Prostate gland (tissue), 2 donors: ENCODE measurements around the gene ABCA2.

ENCODE experiments used
- CTCF ChIP-seq, 4 experiments: fragments of 200-600 bp in 2 of 4; fragments of 450-650 bp in 2 of 4; sonication (generic) in 2 of 4; IDR thresholded peaks; 1 replicate in 3 of 4; 2 replicates in 1 of 4; pipeline ENCODE4 v1.5.1; 2016 to 2019; ENCODE audit warnings: antibody characterized with exemption in 4 of 4, mild to moderate bottlenecking in 2 of 4, moderate library complexity in 2 of 4
- POLR2A ChIP-seq: fragments of 450-650 bp; IDR thresholded peaks from one replicate; pipeline ENCODE4 v1.6.1; 2016; ENCODE audit warnings: antibody characterized with exemption, mild to moderate bottlenecking
- POLR2AphosphoS5 ChIP-seq: sonication (generic); formaldehyde crosslinking; IDR thresholded peaks from one replicate; pipeline ENCODE4 v1.6.1; 2017; ENCODE audit warnings: antibody characterized with exemption

GRCh38 chr9:137050570-137050969 lies 22.5 kb upstream of the ABCA2 start:
- TF ChIP-seq CTCF (IDR thresholded peaks at IDR 0.05) (no peak), POLR2AphosphoS5 (no peak), POLR2A (no peak)
